ENCODE data around the gene CNTNAP5.

The CNTNAP5 gene

GRCh38 chr2:124153713-124154112 lies 128.6 kb downstream of the CNTNAP5 start:
- H3K4me1 Mint-ChIP-seq: no peaks in the 10 kb centered on the region
- ATAC-seq: no peak
- no peak for DNase-seq
- no peak overlapping the region for H3K27ac Mint-ChIP-seq
- no peak overlapping the region for H3K4me3 Mint-ChIP-seq
- H3K9me3 Mint-ChIP-seq: peaks cover 16% of the 10 kb centered on the region
- no peaks in the 10 kb centered on the region for H3K36me3 Mint-ChIP-seq (ENCODE audit: low read depth)
- no peaks in the 10 kb centered on the region for H3K27me3 Mint-ChIP-seq

DNA sequence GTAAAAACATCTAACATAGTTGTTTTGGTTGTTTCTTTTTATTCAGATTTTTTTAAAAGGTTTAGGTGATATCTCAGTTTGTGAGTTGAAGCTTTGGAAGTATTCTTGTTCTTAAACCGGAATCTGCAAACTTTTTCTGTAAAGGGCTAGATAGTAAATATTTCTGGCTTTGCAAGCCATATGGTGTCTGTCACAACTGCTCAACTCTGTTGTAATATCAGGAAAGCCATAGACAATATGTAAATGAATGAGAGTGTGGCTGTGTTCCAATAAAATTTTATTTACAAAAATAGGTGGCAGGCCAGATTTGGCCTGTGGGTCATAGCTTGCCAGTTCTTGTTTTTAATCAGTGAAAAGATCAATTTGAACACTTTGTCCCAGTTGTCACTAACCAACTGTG lies 134.1 kb downstream of the CNTNAP5 start:
- ATAC-seq (no peak), DNase-seq (no peak)
- Mint-ChIP-seq H3K27ac (no peak overlapping the region), H3K4me1 (no peaks in the 10 kb centered on the region), H3K27me3 (no peaks in the 10 kb centered on the region), H3K36me3 (ENCODE audit: low read depth) (no peaks in the 10 kb centered on the region), H3K9me3 (peaks cover 18% of the 10 kb centered on the region), H3K4me3 (no peak overlapping the region)

- DNase-seq (no peak), ATAC-seq (no peak)
- H3K36me3 Mint-ChIP-seq (ENCODE audit: low read depth): no peaks in the 10 kb centered on the region
- H3K9me3 Mint-ChIP-seq: peaks cover 8% of the 10 kb centered on the region
- H3K4me3 Mint-ChIP-seq: no peak overlapping the region
- no peaks in the 10 kb centered on the region for H3K27me3 Mint-ChIP-seq
- no peaks in the 10 kb centered on the region for H3K4me1 Mint-ChIP-seq
- H3K27ac Mint-ChIP-seq: no peak overlapping the region
These were observed 136.5 kb downstream of the CNTNAP5 start for GRCh38 chr2:124161542-124161941.

DNA sequence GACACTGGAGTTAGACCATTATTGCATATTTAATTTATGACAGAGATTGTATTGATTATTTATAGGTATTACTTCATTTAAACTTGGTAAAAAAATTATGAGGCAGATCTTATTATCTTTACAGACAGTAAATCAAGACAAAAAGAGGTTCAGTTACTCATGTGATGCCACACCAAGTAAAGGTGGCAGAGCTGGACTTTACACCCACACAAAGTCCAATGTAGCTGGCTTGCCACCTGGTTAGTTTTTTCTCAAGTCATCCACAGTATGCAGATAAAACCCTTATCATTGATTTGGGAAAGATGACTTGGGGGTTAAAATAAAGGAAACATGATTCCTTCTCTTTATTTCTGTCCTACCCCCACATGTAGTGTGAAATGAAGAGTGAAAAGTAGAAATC lies 137.2 kb downstream of the CNTNAP5 start:
- H3K36me3 Mint-ChIP-seq (ENCODE audit: low read depth): no peaks in the 10 kb centered on the region
- no peaks in the 10 kb centered on the region for H3K4me1 Mint-ChIP-seq
- H3K27me3 Mint-ChIP-seq: no peaks in the 10 kb centered on the region
- DNase-seq (no peak), ATAC-seq (no peak)
- no peak overlapping the region for H3K27ac Mint-ChIP-seq
- H3K4me3 Mint-ChIP-seq: no peak overlapping the region
- peaks cover 8% of the 10 kb centered on the region for H3K9me3 Mint-ChIP-seq

DNA sequence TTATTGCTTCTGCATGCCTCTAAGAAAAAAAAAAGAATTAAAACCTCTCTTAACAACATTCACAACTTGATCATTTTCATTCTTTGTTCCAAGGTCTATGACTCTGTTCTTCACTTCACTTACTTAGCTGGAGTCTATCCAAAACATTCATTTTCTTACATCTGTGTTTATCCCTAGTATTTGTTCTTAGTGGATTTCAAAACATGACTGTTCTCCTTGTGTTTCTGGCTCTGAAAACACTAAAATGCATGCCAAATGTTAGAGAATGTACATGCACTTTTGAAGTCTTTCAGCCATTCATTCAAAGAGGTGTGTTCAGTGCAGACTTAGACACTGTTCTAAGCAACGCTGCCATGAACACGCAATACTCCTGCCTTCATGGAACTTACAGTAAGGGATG lies 138.8 kb downstream of the CNTNAP5 start:
- no peaks in the 10 kb centered on the region for H3K4me1 Mint-ChIP-seq
- H3K27me3 Mint-ChIP-seq: no peaks in the 10 kb centered on the region
- ATAC-seq (no peak), DNase-seq (no peak)
- peaks cover 4% of the 10 kb centered on the region for H3K9me3 Mint-ChIP-seq
- H3K36me3 Mint-ChIP-seq (ENCODE audit: low read depth): no peaks in the 10 kb centered on the region
- H3K4me3 Mint-ChIP-seq: no peak overlapping the region
- no peak overlapping the region for H3K27ac Mint-ChIP-seq

- no peak overlapping the region for H3K27ac Mint-ChIP-seq
- no peaks in the 10 kb centered on the region for H3K36me3 Mint-ChIP-seq (ENCODE audit: low read depth)
- DNase-seq: no peak
- no peaks in the 10 kb centered on the region for H3K27me3 Mint-ChIP-seq
- H3K4me3 Mint-ChIP-seq: no peak overlapping the region
- H3K4me1 Mint-ChIP-seq: no peaks in the 10 kb centered on the region
- H3K9me3 Mint-ChIP-seq: peaks cover 4% of the 10 kb centered on the region
- ATAC-seq: no peak
These were observed 140.6 kb downstream of the CNTNAP5 start for GRCh38 chr2:124165698-124166097.

GRCh38 chr2:124171472-124172063 lies 146.5 kb downstream of the CNTNAP5 start:
- no peaks in the 10 kb centered on the region for H3K36me3 Mint-ChIP-seq (ENCODE audit: low read depth)
- no peak for ATAC-seq

DNA sequence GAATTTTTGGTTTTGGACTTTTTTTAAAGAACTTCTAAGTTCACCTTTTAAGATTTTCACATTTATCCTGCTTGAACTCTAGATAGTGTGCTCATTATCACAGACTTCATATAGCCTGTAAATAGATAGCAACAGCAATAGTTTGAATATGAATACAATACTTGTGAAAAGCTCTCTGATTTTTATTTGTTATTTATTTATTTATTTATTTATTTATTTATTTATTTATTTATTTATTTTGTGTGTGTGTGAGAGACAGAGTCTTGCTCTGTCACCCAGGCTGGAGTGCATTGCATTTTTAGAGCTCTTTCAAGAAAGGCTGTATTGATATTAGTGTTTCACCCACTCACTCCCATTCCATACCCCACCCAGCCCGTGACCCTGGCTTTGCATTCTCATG lies 153.6 kb downstream of the CNTNAP5 start:
- H3K4me1 Mint-ChIP-seq: no peaks in the 10 kb centered on the region
- peaks cover 13% of the 10 kb centered on the region for H3K9me3 Mint-ChIP-seq
- H3K36me3 Mint-ChIP-seq (ENCODE audit: low read depth): no peaks in the 10 kb centered on the region
- ATAC-seq: no peak
- DNase-seq: no peak
- H3K27me3 Mint-ChIP-seq: no peaks in the 10 kb centered on the region
- no peak overlapping the region for H3K4me3 Mint-ChIP-seq
- no peak overlapping the region for H3K27ac Mint-ChIP-seq

More at GRCh38 chr2:124171472-124172063, 146.5 kb downstream of the CNTNAP5 start:
- H3K27me3 Mint-ChIP-seq: no peaks in the 10 kb centered on the region
- no peak overlapping the region for H3K4me3 Mint-ChIP-seq
- H3K27ac Mint-ChIP-seq: no peak overlapping the region
- no peaks in the 10 kb centered on the region for H3K4me1 Mint-ChIP-seq
- peaks cover 4% of the 10 kb centered on the region for H3K9me3 Mint-ChIP-seq
- no peak for DNase-seq

GRCh38 chr2:124180635-124181034 lies 155.5 kb downstream of the CNTNAP5 start:
- no peak for DNase-seq
- no peaks in the 10 kb centered on the region for H3K36me3 Mint-ChIP-seq (ENCODE audit: low read depth)
- no peak overlapping the region for H3K27ac Mint-ChIP-seq
- H3K4me1 Mint-ChIP-seq: no peaks in the 10 kb centered on the region
- H3K9me3 Mint-ChIP-seq: peaks cover 12% of the 10 kb centered on the region
- no peak overlapping the region for H3K4me3 Mint-ChIP-seq
- no peaks in the 10 kb centered on the region for H3K27me3 Mint-ChIP-seq
- ATAC-seq: no peak

GRCh38 chr2:124186801-124187200 lies 161.7 kb downstream of the CNTNAP5 start:
- ATAC-seq (no peak), DNase-seq (no peak)
- Mint-ChIP-seq H3K4me3 (no peak overlapping the region), H3K36me3 (ENCODE audit: low read depth) (no peaks in the 10 kb centered on the region), H3K4me1 (no peaks in the 10 kb centered on the region), H3K9me3 (peaks cover 7% of the 10 kb centered on the region), H3K27ac (no peak overlapping the region), H3K27me3 (no peaks in the 10 kb centered on the region)

DNA sequence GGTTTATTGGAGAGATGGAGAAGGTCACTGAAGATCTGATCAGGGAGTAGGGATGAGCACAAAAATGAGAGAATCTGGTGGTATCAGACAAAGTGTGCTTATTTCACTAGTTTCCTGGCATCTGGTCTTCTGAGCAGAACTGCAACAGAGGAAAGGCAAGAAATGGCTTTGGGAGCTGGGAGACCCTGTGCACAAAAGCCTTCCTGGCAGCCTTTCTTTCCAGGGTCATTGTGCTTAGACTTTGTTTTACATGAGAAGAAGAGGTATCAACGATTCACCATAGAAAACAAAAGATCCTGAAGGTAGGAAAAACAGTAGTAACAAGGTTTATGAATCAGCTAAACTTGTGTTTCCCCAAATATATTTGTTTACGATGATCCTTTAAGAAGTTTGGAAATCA lies 162.9 kb downstream of the CNTNAP5 start:
- Mint-ChIP-seq H3K4me1 (no peaks in the 10 kb centered on the region), H3K27me3 (no peaks in the 10 kb centered on the region), H3K36me3 (ENCODE audit: low read depth) (no peaks in the 10 kb centered on the region), H3K4me3 (no peak overlapping the region), H3K9me3 (peaks cover 3% of the 10 kb centered on the region), H3K27ac (no peak overlapping the region)
- ATAC-seq (no peak), DNase-seq (no peak)

DNA sequence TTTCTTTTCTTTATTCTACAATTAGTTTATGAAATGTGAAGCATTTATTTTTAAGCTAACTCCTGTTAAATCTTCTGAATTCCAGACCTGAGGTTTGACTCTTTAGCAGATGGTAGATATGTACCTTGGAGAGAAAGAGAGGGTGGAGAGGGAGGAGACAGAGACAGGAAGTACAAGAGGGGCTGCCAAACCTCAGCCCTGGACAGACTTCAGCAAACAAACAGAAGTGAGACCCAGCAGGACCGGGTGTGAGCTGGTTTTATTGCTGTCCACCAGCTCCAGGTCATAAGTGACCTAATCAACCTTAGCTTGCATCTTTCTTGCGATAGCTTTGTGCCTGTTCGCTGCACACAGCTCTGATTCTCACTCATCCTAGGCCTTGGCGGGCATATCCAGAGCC lies 168.6 kb downstream of the CNTNAP5 start:
- no peak for DNase-seq
- H3K36me3 Mint-ChIP-seq (ENCODE audit: low read depth): no peaks in the 10 kb centered on the region
- no peak for ATAC-seq
- no peak overlapping the region for H3K4me3 Mint-ChIP-seq
- no peak overlapping the region for H3K27ac Mint-ChIP-seq
- H3K9me3 Mint-ChIP-seq: peaks cover 5% of the 10 kb centered on the region
- H3K27me3 Mint-ChIP-seq: no peaks in the 10 kb centered on the region
- no peaks in the 10 kb centered on the region for H3K4me1 Mint-ChIP-seq

GRCh38 chr2:124201713-124202112 lies 176.6 kb downstream of the CNTNAP5 start:
- no peaks in the 10 kb centered on the region for H3K4me1 Mint-ChIP-seq
- no peaks in the 10 kb centered on the region for H3K36me3 Mint-ChIP-seq (ENCODE audit: low read depth)
- H3K27ac Mint-ChIP-seq: no peak overlapping the region
- H3K4me3 Mint-ChIP-seq: no peak overlapping the region
- DNase-seq (no peak), ATAC-seq (no peak)
- no peaks in the 10 kb centered on the region for H3K27me3 Mint-ChIP-seq
- no peaks in the 10 kb centered on the region for H3K9me3 Mint-ChIP-seq

DNA sequence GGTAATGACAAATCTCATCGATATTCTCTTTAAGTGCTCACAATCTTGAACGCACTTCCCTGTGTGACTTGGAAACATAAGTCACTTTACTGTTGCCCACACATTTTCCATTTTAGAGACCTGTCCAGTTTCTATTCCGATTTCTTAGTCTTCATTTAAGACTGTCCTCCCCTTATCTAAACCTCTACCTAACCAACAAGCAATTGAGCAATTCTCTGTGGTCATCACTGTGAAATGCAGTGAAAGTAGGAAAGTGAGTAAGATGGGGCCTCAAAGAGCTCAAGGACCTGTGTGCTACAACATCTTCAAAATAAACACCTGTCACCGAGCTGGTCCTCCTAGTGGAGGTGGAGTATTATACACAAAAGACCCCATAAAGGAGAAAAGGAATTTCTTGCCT lies 184.4 kb downstream of the CNTNAP5 start:
- H3K4me1 Mint-ChIP-seq: no peaks in the 10 kb centered on the region
- peaks cover 8% of the 10 kb centered on the region for H3K9me3 Mint-ChIP-seq
- H3K36me3 Mint-ChIP-seq (ENCODE audit: low read depth): no peaks in the 10 kb centered on the region
- H3K4me3 Mint-ChIP-seq: no peak overlapping the region
- ATAC-seq (no peak), DNase-seq (no peak)
- no peak overlapping the region for H3K27ac Mint-ChIP-seq
- no peaks in the 10 kb centered on the region for H3K27me3 Mint-ChIP-seq

DNA sequence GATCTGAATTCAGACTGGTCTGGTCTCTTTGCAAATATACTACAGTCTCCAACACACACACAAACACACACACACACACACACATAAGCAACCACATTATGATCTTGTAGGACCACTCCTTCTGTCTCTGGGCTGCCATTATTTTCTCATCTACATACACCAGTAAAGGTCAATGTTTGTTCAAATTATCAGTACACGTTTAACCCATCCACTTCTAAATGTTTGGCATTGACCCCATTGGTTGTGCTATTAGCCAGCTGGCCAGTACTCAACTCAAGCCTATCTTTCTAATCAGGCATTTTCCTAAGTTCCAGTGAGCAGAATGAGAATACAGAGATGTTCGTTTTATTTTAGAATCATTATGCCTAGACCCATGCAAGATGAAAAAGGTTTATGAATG lies 186.4 kb downstream of the CNTNAP5 start:
- Mint-ChIP-seq H3K4me3 (no peak overlapping the region), H3K27me3 (no peaks in the 10 kb centered on the region), H3K36me3 (ENCODE audit: low read depth) (no peaks in the 10 kb centered on the region), H3K4me1 (no peaks in the 10 kb centered on the region), H3K27ac (no peak overlapping the region), H3K9me3 (peaks cover 8% of the 10 kb centered on the region)
- DNase-seq: no peak
- no peak for ATAC-seq

GRCh38 chr2:124213977-124214587 lies 189.0 kb downstream of the CNTNAP5 start:
- Mint-ChIP-seq H3K36me3 (ENCODE audit: low read depth) (no peaks in the 10 kb centered on the region), H3K4me3 (no peak overlapping the region), H3K27ac (no peak overlapping the region), H3K9me3 (peaks cover 10% of the 10 kb centered on the region), H3K4me1 (no peaks in the 10 kb centered on the region), H3K27me3 (no peaks in the 10 kb centered on the region)
- ATAC-seq: no peak
- DNase-seq: no peak

Measured in activated naive CD8-positive, alpha-beta T cell treated with anti-CD3 and anti-CD28 coated beads, Interleukin-2, amount 50 U/mL, for 24 hours (primary cell).